ENCODE measurements around the gene AKAP9.
"Not testable (repeated sequence)": the region's sequence is repeated elsewhere in the genome, so short reads cannot be mapped to it uniquely, and the experiment has no call there.

Gene AKAP9

GRCh38 chr7:92002720-92003119, 62.1 kb downstream of the AKAP9 start:
- no peak for TF ChIP-seq CTCF (IDR thresholded peaks at IDR 0.05; ENCODE audit: low read depth, low read length, missing control alignments)
- no peak overlapping the region for H3K4me3 ChIP-seq (replicated peaks; ENCODE audit: low read depth, low read length)
- no peak for DNase-seq (ENCODE audit: extremely low read depth, low read depth)

- TF ChIP-seq CTCF (IDR thresholded peaks at IDR 0.05; ENCODE audit: low read depth, low read length, missing control alignments) = no peak
Measured at GRCh38 chr7:92006046-92006445, 65.4 kb downstream of the AKAP9 start.

GRCh38 chr7:92010215-92010614, 69.6 kb downstream of the AKAP9 start:
- no peak for DNase-seq (ENCODE audit: extremely low read depth, low read depth)
- no peak for TF ChIP-seq CTCF (IDR thresholded peaks at IDR 0.05; ENCODE audit: low read depth, low read length, missing control alignments)

More at GRCh38 chr7:92006046-92006445, 65.4 kb downstream of the AKAP9 start:
- no peak overlapping the region for H3K4me3 ChIP-seq (replicated peaks; ENCODE audit: low read depth, low read length)
- DNase-seq (ENCODE audit: extremely low read depth, low read depth) = no peak

GRCh38 chr7:92013611-92014010, 72.9 kb downstream of the AKAP9 start:
- H3K4me3 ChIP-seq (replicated peaks; ENCODE audit: low read depth, low read length) = no peak overlapping the region
- DNase-seq (ENCODE audit: extremely low read depth, low read depth) = no peak
- TF ChIP-seq CTCF (IDR thresholded peaks at IDR 0.05; ENCODE audit: low read depth, low read length, missing control alignments) = no peak

More at GRCh38 chr7:92010215-92010614, 69.6 kb downstream of the AKAP9 start:
- H3K4me3 ChIP-seq (replicated peaks; ENCODE audit: low read depth, low read length) = no peak overlapping the region

- no peak overlapping the region for H3K4me3 ChIP-seq (replicated peaks; ENCODE audit: low read depth, low read length)
- no peak for TF ChIP-seq CTCF (IDR thresholded peaks at IDR 0.05; ENCODE audit: low read depth, low read length, missing control alignments)
- DNase-seq (ENCODE audit: extremely low read depth, low read depth) = no peak
Measured at GRCh38 chr7:92020636-92021035, 80.0 kb downstream of the AKAP9 start.

GRCh38 chr7:92025260-92025659, 84.6 kb downstream of the AKAP9 start:
- no peak for DNase-seq (ENCODE audit: extremely low read depth, low read depth)
- H3K4me3 ChIP-seq (replicated peaks; ENCODE audit: low read depth, low read length) = no peak overlapping the region
- TF ChIP-seq CTCF (IDR thresholded peaks at IDR 0.05; ENCODE audit: low read depth, low read length, missing control alignments) = no peak

- not testable (repeated sequence) for H3K4me3 ChIP-seq (replicated peaks; ENCODE audit: low read depth, low read length); DNase-seq (ENCODE audit: extremely low read depth, low read depth)
Measured at GRCh38 chr7:92026635-92027034, 86.0 kb downstream of the AKAP9 start.

GRCh38 chr7:92027128-92027527, 86.5 kb downstream of the AKAP9 start:
- H3K4me3 ChIP-seq (replicated peaks; ENCODE audit: low read depth, low read length); DNase-seq (ENCODE audit: extremely low read depth, low read depth): not testable (repeated sequence)
